EL (cell line): ENCODE results near the gene DCC.

ENCODE experiments used
- DNase-seq: peaks from one replicate; pipeline ENCODE4 v3.0.0-alpha.2; 2016

Gene DCC

GRCh38 chr18:53117851-53118250, 777.9 kb downstream of the DCC start:
- DNase-seq: no peak

- DNase-seq: no peak
These were observed 786.2 kb downstream of the DCC start for GRCh38 chr18:53126210-53126609.

- no peak for DNase-seq
These were observed 791.0 kb downstream of the DCC start for GRCh38 chr18:53131001-53131400.

- no peak for DNase-seq
These were observed 794.7 kb downstream of the DCC start for GRCh38 chr18:53134711-53135110.

- DNase-seq: no peak
These were observed 795.7 kb downstream of the DCC start for GRCh38 chr18:53135654-53136053.

- no peak for DNase-seq
These were observed 799.9 kb downstream of the DCC start for GRCh38 chr18:53139746-53140500.

GRCh38 chr18:53142005-53142404, 802.0 kb downstream of the DCC start:
- DNase-seq: no peak

GRCh38 chr18:53147472-53147871, 807.5 kb downstream of the DCC start:
- DNase-seq: no peak

GRCh38 chr18:53148123-53148522, 808.1 kb downstream of the DCC start:
- DNase-seq: no peak

- no peak for DNase-seq
These were observed 812.5 kb downstream of the DCC start for GRCh38 chr18:53152476-53152875.

- no peak for DNase-seq
These were observed 813.3 kb downstream of the DCC start for GRCh38 chr18:53153281-53153680.

GRCh38 chr18:53153800-53154199, 813.8 kb downstream of the DCC start:
- no peak for DNase-seq

GRCh38 chr18:53165770-53166169, 825.8 kb downstream of the DCC start:
- no peak for DNase-seq

GRCh38 chr18:53169346-53169745, 829.3 kb downstream of the DCC start:
- no peak for DNase-seq

GRCh38 chr18:53191634-53192033, 851.6 kb downstream of the DCC start:
- no peak for DNase-seq

GRCh38 chr18:53193870-53194269, 853.9 kb downstream of the DCC start:
- no peak for DNase-seq

GRCh38 chr18:53219853-53220252, 879.9 kb downstream of the DCC start:
- no peak for DNase-seq

GRCh38 chr18:53224128-53224778, 884.3 kb downstream of the DCC start:
- DNase-seq: no peak

GRCh38 chr18:53225567-53226325, 885.7 kb downstream of the DCC start:
- no peak for DNase-seq

- DNase-seq: no peak
These were observed 894.6 kb downstream of the DCC start for GRCh38 chr18:53234610-53235009.

- DNase-seq: no peak
These were observed 901.2 kb downstream of the DCC start for GRCh38 chr18:53241161-53241560.

GRCh38 chr18:53253789-53254188, 913.8 kb downstream of the DCC start:
- no peak for DNase-seq

GRCh38 chr18:53254265-53254664, 914.3 kb downstream of the DCC start:
- no peak for DNase-seq

GRCh38 chr18:53261241-53261640, 921.2 kb downstream of the DCC start:
- DNase-seq: no peak
